GM18870 (cell line): ENCODE measurements around the gene IQGAP2.
A peak's percentile ranks its signal among the peaks of the same experiment; 100 is the strongest.

Experiments used
- ATAC-seq: cut with Tn5 transposase; IDR thresholded peaks from one replicate; pipeline ENCODE4 v1.9.1; 2021; ENCODE audit warnings: moderate library complexity; ENCODE audit not compliant: unreplicated experiment

Gene IQGAP2

GRCh38 chr5:76555717-76556116 is 152.6 kb downstream of the IQGAP2 start:
- ATAC-seq, result no peak

GRCh38 chr5:76556511-76557221 is 153.6 kb downstream of the IQGAP2 start:
- ATAC-seq, result peak; percentile 94

- no peak for ATAC-seq
Observed at GRCh38 chr5:76560952-76561891, 158.1 kb downstream of the IQGAP2 start.

- no peak for ATAC-seq
Observed at GRCh38 chr5:76561959-76562358, 158.9 kb downstream of the IQGAP2 start.

- ATAC-seq, result no peak
Observed at GRCh38 chr5:76565009-76565408, 161.9 kb downstream of the IQGAP2 start.

GRCh38 chr5:76570153-76570552 is 167.1 kb downstream of the IQGAP2 start:
- ATAC-seq, result no peak

- ATAC-seq, result no peak
Observed at GRCh38 chr5:76571559-76571958, 168.5 kb downstream of the IQGAP2 start.

GRCh38 chr5:76576450-76576849 is 173.4 kb downstream of the IQGAP2 start:
- no peak for ATAC-seq

GRCh38 chr5:76576996-76577395 is 173.9 kb downstream of the IQGAP2 start:
- ATAC-seq, result no peak

- no peak for ATAC-seq
Observed at GRCh38 chr5:76579166-76579937, 176.3 kb downstream of the IQGAP2 start.

- ATAC-seq, result no peak
Observed at GRCh38 chr5:76580981-76581380, 177.9 kb downstream of the IQGAP2 start.

GRCh38 chr5:76582230-76583162 is 179.4 kb downstream of the IQGAP2 start:
- peak; percentile 88 for ATAC-seq

- ATAC-seq, result no peak
Observed at GRCh38 chr5:76583163-76584047, 180.3 kb downstream of the IQGAP2 start.

- no peak for ATAC-seq
Observed at GRCh38 chr5:76585783-76586217, 182.7 kb downstream of the IQGAP2 start.

- ATAC-seq, result no peak
Observed at GRCh38 chr5:76586531-76586930, 183.4 kb downstream of the IQGAP2 start.

- ATAC-seq, result peak; percentile 92
Observed at GRCh38 chr5:76590027-76590426, 186.9 kb downstream of the IQGAP2 start.

GRCh38 chr5:76591366-76591765 is 188.3 kb downstream of the IQGAP2 start:
- ATAC-seq, result no peak

GRCh38 chr5:76592692-76593091 is 189.6 kb downstream of the IQGAP2 start:
- no peak for ATAC-seq

- ATAC-seq, result no peak
Observed at GRCh38 chr5:76594107-76594506, 191.0 kb downstream of the IQGAP2 start.
